Coronary artery (tissue), 2 donors: Measurements from ENCODE around the gene FBXO24.
A peak's percentile ranks its signal among the peaks of the same experiment; 100 is the strongest.

Source experiments
- DNase-seq: peaks from one replicate; pipeline ENCODE4 v3.0.0-alpha.2; 2017; ENCODE audit warnings: low spot score
- H3K27ac ChIP-seq, 2 donors: fragments of 200-600 bp; sonication (generic); one replicate each; pipeline ENCODE4 v1.5.1; 2016 to 2019
- H3K4me3 ChIP-seq: fragments of 200-600 bp; sonication (generic); 2 replicates; pipeline ENCODE4 v1.5.1; 2016; ENCODE audit warnings: mild to moderate bottlenecking, moderate library complexity
- TF ChIP-seq, protein P1 (sequence below): fragments of 200-600 bp; sonication (generic); IDR thresholded peaks from one replicate; pipeline ENCODE4 v1.5.1; 2019; ENCODE audit warnings: antibody characterized with exemption

Gene FBXO24

GRCh38 chr7:100600730-100601038, 14.6 kb downstream of the FBXO24 start:
- no peak for DNase-seq
- TF ChIP-seq, protein P1, sequence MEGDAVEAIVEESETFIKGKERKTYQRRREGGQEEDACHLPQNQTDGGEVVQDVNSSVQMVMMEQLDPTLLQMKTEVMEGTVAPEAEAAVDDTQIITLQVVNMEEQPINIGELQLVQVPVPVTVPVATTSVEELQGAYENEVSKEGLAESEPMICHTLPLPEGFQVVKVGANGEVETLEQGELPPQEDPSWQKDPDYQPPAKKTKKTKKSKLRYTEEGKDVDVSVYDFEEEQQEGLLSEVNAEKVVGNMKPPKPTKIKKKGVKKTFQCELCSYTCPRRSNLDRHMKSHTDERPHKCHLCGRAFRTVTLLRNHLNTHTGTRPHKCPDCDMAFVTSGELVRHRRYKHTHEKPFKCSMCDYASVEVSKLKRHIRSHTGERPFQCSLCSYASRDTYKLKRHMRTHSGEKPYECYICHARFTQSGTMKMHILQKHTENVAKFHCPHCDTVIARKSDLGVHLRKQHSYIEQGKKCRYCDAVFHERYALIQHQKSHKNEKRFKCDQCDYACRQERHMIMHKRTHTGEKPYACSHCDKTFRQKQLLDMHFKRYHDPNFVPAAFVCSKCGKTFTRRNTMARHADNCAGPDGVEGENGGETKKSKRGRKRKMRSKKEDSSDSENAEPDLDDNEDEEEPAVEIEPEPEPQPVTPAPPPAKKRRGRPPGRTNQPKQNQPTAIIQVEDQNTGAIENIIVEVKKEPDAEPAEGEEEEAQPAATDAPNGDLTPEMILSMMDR, result no peak
- Histone ChIP-seq H3K4me3 (no peak overlapping the region), H3K27ac (no peak overlapping the region)

- peak; percentile 87 for DNase-seq
- H3K27ac ChIP-seq, result peak overlapping the region; percentile 57 to 89
- H3K4me3 ChIP-seq, result peak overlapping the region; percentile 79
- TF ChIP-seq, protein P1, result no peak
Measured at GRCh38 chr7:100602889-100603725, 17.0 kb downstream of the FBXO24 start.

DNA sequence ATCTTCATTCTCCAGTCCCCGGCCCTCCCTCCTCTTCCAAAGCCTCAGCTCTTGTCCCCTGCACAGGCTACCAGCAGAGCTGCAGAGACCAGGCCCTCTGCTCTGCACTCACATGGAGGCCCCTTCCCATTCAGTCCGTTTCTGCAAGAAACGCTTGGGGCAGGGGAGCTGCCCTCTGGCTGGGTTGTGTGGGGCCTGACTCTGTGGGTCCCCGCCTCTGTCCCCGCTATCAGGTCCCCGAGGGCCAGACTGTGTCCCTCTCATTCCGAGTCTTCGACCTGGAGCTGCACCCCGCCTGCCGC, 17.5 kb downstream of the FBXO24 start:
- TF ChIP-seq, protein P1, result no peak
- H3K27ac ChIP-seq, result peak overlapping the region; percentile 57 to 89
- H3K4me3 ChIP-seq, result peak overlapping the region; percentile 79
- DNase-seq, result no peak

DNA sequence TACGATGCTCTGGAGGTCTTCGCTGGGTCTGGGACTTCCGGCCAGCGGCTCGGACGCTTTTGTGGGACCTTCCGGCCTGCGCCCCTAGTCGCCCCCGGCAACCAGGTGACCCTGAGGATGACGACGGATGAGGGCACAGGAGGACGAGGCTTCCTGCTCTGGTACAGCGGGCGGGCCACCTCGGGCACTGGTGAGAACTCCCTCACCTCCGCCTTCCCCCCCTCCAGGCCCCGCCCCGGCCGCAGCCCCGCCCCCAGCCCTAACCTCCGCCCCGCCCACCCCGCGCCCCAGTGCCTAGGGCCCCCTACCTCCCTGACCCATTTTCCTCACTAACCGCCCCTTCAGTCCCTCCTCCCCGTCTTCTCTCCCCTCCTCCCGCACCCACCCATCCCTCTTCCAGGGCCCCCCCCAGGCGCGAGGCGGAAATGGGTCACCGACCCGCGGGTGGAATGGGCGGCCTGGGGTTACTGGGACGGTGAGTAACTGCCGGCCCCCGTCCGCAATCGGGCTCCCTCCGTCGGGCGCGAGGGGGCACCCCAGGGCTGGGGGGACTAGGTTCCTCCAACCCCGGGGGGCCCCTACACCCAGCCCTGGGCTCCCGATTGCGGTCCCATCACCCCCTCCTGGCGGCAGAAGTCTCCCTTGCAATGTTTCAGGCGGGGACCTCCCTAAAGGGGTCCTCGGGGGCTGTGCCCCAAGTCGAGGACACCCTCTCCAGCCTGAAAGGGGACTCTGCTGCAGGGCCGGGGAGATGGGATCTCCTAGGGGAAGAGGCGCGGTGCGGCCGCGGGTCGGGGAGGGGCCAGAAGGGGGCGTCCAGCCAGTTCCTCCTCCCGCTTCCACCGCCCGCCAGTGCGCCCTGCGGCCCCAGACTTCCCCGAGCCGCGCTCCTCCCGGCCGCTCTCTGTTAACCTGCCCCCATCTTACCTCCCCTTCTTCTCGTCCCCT, 18.2 kb downstream of the FBXO24 start:
- peak; percentile 87 for DNase-seq
- H3K4me3 ChIP-seq, result peak overlapping the region; percentile 79
- TF ChIP-seq, protein P1, result no peak
- H3K27ac ChIP-seq, result peak overlapping the region; percentile 57 to 89

- peak overlapping the region; percentile 79 for H3K4me3 ChIP-seq
- H3K27ac ChIP-seq, result peak overlapping the region; percentile 57 to 89
- no peak for DNase-seq
- TF ChIP-seq, protein P1, result no peak
Measured at GRCh38 chr7:100604976-100605911, 19.1 kb downstream of the FBXO24 start.

GRCh38 chr7:100606313-100606712, 20.2 kb downstream of the FBXO24 start:
- TF ChIP-seq, protein P1, result no peak
- H3K27ac ChIP-seq, result no peak overlapping the region

More at GRCh38 chr7:100606313-100606712, 20.2 kb downstream of the FBXO24 start:
- no peak for DNase-seq
- H3K4me3 ChIP-seq, result no peak overlapping the region
